Activated T-cell treated with anti-CD3 and anti-CD28 coated beads, Interleukin-2, amount 50 U/mL, for 4 hours (primary cell): Measurements from ENCODE around the gene FHOD3. TPM values are rescaled to one million over a fixed set of nuclear protein-coding genes. Genes with fewer than 3 reads are reported as not detected.

ENCODE experiments used
- ATAC-seq, 2 donors: fragments of 200-7000 bp; cut with Tn5 transposase; one replicate each; pipeline ENCODE4 v1.10.0; 2021
- DNase-seq: peaks from one replicate; pipeline ENCODE4 v3.0.0-alpha.2; 2020
- H3K27me3 Mint-ChIP-seq: one replicate; pipeline ENCODE4 v1.8.0; 2021; ENCODE audit warnings: low read depth, mixed read lengths
- H3K36me3 Mint-ChIP-seq: one replicate; pipeline ENCODE4 v1.8.0; 2022; ENCODE audit warnings: mixed read lengths; ENCODE audit not compliant: insufficient read depth
- H3K4me1 Mint-ChIP-seq: one replicate; pipeline ENCODE4 v1.8.0; 2021; ENCODE audit warnings: low read depth, mixed read lengths
- H3K4me3 Mint-ChIP-seq: one replicate; pipeline ENCODE4 v1.8.0; 2021; ENCODE audit warnings: mild to moderate bottlenecking, moderate library complexity, mixed read lengths
- H3K9me3 Mint-ChIP-seq: one replicate; pipeline ENCODE4 v1.8.0; 2021; ENCODE audit warnings: mixed read lengths
- total RNA-seq, 3 donors: library from RNA; stranded (reverse); gene quantifications; one replicate each; pipeline ENCODE4 v1.2.1, GENCODE V29; 2021

The FHOD3 gene
- total RNA-seq, 3 donors from 2014 or later = 0.13 TPM; not detected in 2

DNA sequence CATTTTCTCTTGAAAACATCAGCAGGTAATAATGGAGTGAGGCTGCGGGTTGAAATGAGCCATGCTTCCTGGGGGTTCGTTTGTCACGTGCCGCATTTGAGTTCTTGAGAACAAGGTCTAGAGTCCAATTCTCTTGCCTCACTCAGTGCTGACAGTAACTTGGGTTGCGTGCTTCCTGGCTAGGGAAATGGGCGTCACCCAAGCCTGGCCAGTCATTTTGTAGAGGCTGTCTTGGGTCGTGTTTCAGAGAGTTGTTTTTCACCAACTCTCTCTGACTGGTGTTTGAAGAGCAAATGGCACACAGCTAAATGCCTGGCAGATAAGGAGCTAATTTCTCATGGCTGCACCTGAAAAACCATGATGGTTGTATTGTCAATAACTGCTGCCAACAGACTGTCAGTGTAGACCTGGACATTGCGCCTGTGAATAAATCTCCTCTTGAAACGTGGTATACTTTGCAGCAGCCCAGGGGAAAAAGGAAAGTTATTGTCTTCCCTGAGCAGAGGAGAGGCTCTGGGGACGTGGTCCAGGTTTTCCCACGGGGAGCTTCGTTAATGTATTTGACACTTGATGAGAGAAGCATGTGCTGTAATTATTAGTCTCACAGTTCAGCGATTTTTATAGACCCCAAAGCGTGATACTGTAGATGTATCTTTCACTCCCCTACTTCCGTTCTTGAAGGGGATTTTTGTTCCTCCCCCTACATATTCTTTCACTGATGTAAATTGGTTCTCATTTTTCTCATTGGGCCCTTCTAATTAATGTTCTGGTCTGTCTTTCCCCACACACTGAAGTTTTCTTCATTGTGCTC, 196.0 kb downstream of the FHOD3 start:
- ATAC-seq (no peak), DNase-seq (no peak)
- Mint-ChIP-seq H3K27me3 (no peaks in the 10 kb centered on the region), H3K36me3 (no peaks in the 10 kb centered on the region), H3K4me1 (no peaks in the 10 kb centered on the region), H3K9me3 (no peaks in the 10 kb centered on the region), H3K4me3 (no peak overlapping the region)

DNA sequence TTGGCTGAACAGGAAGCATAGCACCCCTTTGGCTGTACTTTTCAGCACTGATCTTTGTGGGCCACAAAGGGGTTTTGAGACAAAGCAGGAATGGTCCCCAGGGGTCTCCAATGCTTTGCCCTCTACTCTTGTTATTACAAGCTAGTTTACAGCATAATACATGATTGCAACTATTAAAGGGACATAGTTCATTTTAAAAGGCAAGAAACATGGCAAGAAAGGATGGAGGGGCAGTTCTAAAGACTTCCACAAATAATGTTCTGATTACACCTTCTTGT, 196.6 kb downstream of the FHOD3 start:
- no peaks in the 10 kb centered on the region for H3K9me3 Mint-ChIP-seq
- no peaks in the 10 kb centered on the region for H3K4me1 Mint-ChIP-seq
- H3K27me3 Mint-ChIP-seq = no peaks in the 10 kb centered on the region
- H3K4me3 Mint-ChIP-seq = no peak overlapping the region
- ATAC-seq (no peak), DNase-seq (no peak)
- no peaks in the 10 kb centered on the region for H3K36me3 Mint-ChIP-seq

DNA sequence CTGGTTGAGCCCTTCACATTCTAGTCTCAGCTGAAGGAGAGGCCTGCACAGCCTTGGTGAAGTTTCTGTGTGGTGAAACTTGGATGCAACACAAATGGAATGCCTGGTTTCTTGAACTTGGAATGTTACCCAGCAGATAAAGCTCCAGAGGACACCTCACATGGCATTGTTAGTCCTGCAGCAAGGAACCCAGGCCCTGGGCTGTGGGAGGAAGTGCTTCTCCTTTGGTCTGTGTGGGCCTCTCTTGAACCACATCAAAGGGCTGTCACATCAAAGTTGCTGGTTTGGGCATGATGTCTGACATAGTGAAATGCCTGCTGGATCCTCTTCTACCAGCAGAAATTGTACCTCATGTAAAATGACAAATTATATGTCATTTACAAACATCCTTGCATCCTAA, 198.5 kb downstream of the FHOD3 start:
- no peaks in the 10 kb centered on the region for H3K36me3 Mint-ChIP-seq
- H3K4me1 Mint-ChIP-seq = no peaks in the 10 kb centered on the region
- DNase-seq (no peak), ATAC-seq (no peak)
- H3K4me3 Mint-ChIP-seq = no peak overlapping the region
- H3K27me3 Mint-ChIP-seq = no peaks in the 10 kb centered on the region
- no peaks in the 10 kb centered on the region for H3K9me3 Mint-ChIP-seq

DNA sequence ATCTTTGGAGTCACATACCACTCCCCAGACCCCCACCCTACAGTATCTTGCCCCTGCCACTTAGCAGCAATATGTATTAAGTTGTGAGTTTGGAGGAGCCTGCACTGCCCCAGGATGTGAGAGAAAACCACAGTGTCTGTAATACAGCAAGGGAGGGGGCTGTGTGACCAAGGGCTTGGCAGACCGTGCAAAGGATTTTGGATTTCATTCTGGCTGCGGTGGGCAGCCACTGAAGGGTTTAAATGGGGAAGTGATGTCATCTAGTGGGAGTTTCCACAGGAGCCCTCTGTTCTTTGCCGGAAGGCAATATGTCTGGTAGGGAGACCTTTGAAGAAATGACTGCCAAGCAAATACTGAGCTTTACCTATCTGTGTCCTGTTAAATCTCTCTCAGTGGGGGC, 202.4 kb downstream of the FHOD3 start:
- Mint-ChIP-seq H3K4me3 (no peak overlapping the region), H3K36me3 (no peaks in the 10 kb centered on the region), H3K27me3 (peaks cover 4% of the 10 kb centered on the region), H3K9me3 (no peaks in the 10 kb centered on the region), H3K4me1 (no peaks in the 10 kb centered on the region)
- ATAC-seq (no peak), DNase-seq (no peak)

DNA sequence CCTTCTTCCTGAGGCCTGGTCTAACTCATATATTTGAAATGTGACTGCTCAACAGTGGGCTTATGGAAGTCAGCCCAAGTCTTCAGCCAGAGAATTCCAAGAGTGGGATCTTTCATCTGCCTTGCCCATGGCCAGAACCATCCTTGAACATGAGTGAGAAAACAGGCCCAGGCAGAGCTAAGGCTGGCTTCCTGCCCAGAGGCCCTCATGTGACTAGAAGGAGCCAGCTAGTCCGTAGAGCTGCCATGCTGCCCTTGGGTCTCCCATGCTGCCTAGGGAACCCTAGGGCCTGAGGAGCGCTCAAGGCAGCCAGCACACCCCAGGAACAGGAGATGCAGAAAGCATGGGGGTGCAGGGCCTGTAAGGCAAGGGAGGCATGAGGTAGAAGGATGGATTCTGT, 203.6 kb downstream of the FHOD3 start:
- ATAC-seq (peak in 1 of 2 donors; percentile 27), DNase-seq (no peak)
- H3K27me3 Mint-ChIP-seq = peaks cover 5% of the 10 kb centered on the region
- H3K9me3 Mint-ChIP-seq = no peaks in the 10 kb centered on the region
- no peak overlapping the region for H3K4me3 Mint-ChIP-seq
- H3K4me1 Mint-ChIP-seq = no peaks in the 10 kb centered on the region
- H3K36me3 Mint-ChIP-seq = no peaks in the 10 kb centered on the region

DNA sequence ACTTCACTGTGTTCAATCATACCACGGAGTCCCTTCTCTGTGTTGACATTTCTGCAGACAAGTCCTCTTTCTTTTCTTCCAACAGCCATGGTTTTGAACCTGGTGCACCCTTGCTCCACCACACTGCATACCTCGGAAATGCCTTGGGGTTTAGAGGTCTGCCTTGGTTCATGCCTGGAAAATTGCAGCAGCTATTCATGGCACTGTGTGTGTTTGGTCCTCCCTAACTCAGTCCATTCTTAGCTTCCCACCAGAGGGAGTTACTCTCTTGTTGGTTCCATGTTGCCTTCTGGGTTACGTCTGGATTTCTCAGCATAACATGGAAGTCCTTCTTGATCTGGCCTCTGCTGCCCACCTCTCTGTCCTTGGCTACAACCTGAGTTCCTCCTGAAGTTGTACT, 206.0 kb downstream of the FHOD3 start:
- peaks cover 5% of the 10 kb centered on the region for H3K27me3 Mint-ChIP-seq
- H3K4me3 Mint-ChIP-seq = no peak overlapping the region
- DNase-seq = no peak
- H3K36me3 Mint-ChIP-seq = no peaks in the 10 kb centered on the region
- H3K4me1 Mint-ChIP-seq = no peaks in the 10 kb centered on the region
- no peaks in the 10 kb centered on the region for H3K9me3 Mint-ChIP-seq
- ATAC-seq = no peak

DNA sequence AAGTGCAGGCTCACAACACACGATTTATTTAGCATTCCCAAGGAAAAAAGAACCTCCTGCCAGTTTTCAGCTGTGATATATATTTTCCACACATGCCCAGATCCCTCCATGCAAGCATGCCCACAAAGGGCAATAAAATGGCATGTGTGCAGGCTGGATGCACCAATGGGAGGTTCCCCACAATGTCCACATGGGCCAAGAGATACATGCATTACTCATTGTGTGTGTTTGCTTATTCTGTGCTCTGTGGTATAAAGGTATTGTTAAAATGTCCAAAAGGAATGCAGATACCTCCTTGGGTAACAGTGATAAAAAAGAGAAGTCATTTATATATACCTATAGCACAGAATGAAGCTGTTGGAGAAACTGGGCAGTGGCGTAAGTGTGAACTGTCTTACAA, 207.4 kb downstream of the FHOD3 start:
- Mint-ChIP-seq H3K36me3 (no peaks in the 10 kb centered on the region), H3K27me3 (peaks cover 9% of the 10 kb centered on the region), H3K9me3 (no peaks in the 10 kb centered on the region), H3K4me1 (no peaks in the 10 kb centered on the region), H3K4me3 (no peak overlapping the region)
- ATAC-seq = no peak
- no peak for DNase-seq

DNA sequence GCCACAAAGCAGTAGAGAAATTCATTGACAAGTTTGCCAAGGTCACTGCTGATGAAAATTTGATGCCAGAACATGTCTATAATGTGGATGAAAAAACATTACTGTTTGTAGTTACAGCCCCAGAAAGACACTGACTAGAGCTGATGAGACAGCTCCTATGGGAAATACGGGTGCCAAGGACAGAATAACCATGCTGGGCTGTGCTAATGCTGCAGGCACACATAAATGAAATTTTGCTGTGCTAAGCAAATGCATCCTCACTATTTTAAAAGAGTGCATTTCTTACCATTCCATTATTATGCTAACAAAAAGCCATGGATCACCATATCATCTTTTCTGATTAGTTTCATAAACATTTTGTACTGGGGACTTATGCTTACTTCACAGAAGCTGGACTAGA, 208.2 kb downstream of the FHOD3 start:
- no peaks in the 10 kb centered on the region for H3K4me1 Mint-ChIP-seq
- no peak overlapping the region for H3K4me3 Mint-ChIP-seq
- ATAC-seq (no peak), DNase-seq (no peak)
- H3K9me3 Mint-ChIP-seq = no peaks in the 10 kb centered on the region
- H3K27me3 Mint-ChIP-seq = peaks cover 9% of the 10 kb centered on the region
- H3K36me3 Mint-ChIP-seq = no peaks in the 10 kb centered on the region

DNA sequence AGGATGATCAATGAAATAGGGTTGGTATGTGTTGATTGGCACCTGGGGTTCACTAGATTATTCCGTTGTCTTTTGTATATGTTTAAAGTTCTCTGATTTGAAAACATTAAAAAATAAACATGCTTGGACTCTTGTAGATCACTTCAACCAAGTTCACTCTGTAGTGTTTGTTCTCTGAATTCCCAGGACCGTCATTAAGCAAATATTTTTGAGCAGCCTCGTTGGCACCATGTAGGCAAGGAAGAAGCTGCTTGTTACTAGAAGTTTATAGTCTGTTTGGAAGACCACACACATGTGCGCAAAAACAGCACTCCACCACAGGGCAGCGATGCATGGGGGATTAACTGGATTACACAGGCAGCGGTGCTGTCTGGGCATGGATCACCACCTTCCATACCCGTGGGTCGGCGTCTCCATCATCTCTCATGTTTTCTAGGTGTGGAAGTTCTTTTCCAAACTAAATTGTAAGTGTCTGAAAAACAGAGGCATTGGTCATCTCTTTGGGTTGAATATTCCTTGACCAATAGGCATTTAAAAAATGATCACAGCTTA, 212.2 kb downstream of the FHOD3 start:
- H3K36me3 Mint-ChIP-seq = no peaks in the 10 kb centered on the region
- ATAC-seq (no peak), DNase-seq (no peak)
- H3K4me1 Mint-ChIP-seq = no peaks in the 10 kb centered on the region
- no peaks in the 10 kb centered on the region for H3K9me3 Mint-ChIP-seq
- no peak overlapping the region for H3K4me3 Mint-ChIP-seq
- peaks cover 6% of the 10 kb centered on the region for H3K27me3 Mint-ChIP-seq

DNA sequence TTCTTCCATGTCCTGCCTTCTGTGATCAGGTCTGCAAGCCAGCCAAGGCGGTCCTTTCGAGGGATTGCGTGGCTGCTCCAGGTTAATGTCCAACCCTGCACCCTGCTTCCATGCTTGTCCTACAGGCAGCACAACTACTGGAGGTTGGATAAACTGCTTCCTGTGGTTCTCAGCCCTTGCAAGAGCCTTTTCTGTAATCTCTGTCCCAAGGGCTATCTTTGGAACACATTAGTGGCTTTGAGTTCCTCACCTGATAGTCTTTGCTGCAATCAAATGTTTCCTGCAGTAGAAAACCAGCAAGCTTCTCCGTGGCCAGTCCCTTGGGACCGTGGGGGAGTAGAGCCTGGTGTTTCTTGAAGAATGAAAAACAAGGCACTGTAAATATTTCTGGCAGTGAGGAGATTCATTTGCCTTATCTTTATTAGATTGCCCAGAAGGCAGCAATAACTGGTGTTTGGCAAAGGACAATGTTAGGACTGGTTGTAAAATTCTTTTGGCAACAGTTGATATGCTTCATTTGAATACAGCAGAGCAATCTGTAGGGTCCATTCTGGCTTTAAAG, 214.4 kb downstream of the FHOD3 start:
- no peak overlapping the region for H3K4me3 Mint-ChIP-seq
- peaks cover 4% of the 10 kb centered on the region for H3K27me3 Mint-ChIP-seq
- no peaks in the 10 kb centered on the region for H3K36me3 Mint-ChIP-seq
- no peak for DNase-seq
- ATAC-seq = no peak
- no peaks in the 10 kb centered on the region for H3K9me3 Mint-ChIP-seq
- no peaks in the 10 kb centered on the region for H3K4me1 Mint-ChIP-seq

DNA sequence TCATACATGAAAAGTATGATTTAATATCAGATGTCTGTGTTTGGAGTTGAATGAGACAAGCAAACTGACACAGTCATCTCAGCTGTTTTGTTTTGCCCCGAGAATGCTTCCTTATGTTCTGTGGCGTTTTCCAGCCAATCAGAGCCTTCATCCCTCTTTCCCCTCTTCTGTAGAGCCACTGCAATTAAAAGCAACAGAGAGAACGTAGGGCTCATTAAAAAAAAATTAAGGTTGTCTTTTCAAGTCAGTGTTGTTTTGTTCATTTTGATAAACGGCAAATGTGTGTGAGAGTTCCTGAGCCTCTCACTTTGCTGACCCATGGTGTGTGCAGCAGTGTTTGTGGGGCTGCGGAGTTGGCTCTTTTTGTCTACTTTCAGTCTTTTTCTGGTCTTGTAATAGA, 216.0 kb downstream of the FHOD3 start:
- no peaks in the 10 kb centered on the region for H3K4me1 Mint-ChIP-seq
- no peak for DNase-seq
- no peak for ATAC-seq
- H3K36me3 Mint-ChIP-seq = no peaks in the 10 kb centered on the region
- no peak overlapping the region for H3K4me3 Mint-ChIP-seq
- peaks cover 4% of the 10 kb centered on the region for H3K27me3 Mint-ChIP-seq
- no peaks in the 10 kb centered on the region for H3K9me3 Mint-ChIP-seq

DNA sequence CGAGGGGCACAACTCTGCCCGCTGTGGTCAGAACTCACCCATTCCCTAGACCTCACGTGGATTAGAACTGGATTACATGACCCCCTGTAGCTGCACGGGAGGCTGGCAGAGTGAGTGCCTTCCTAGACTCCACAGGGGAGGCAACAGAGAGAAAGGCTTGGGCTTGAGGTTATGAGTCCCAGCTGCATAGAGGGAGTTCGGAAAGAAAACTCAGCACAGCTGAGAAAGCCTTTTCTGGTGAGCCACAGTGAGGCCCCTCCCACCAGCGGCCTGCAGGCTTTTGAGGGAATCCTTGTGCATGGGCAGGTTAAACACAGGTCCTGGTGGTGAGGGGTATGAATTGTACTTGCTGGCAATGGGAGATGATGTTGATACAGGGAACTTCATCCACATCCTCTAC, 217.3 kb downstream of the FHOD3 start:
- DNase-seq (no peak), ATAC-seq (no peak)
- H3K4me3 Mint-ChIP-seq = no peak overlapping the region
- H3K4me1 Mint-ChIP-seq = no peaks in the 10 kb centered on the region
- H3K9me3 Mint-ChIP-seq = no peaks in the 10 kb centered on the region
- no peaks in the 10 kb centered on the region for H3K36me3 Mint-ChIP-seq
- H3K27me3 Mint-ChIP-seq = peaks cover 3% of the 10 kb centered on the region

DNA sequence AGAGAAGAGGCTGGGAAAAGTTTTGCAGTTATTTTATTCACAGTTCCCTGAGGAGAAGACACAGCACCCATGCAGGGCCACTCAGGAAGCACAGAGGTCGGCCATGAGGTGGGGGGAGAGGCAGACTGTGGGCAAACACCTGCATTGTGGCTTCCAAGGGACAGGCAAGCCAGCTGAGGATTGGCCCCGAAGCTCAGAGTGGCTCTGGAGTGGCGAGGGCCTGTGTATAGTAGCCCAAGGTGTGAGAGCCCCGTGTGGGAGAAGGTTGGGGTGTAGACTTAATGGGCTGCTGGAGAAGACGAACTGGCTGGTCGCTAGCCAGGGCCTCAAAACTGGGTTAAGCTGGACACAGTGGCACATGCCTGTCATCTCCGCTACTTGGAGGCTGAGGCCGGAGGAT, 218.7 kb downstream of the FHOD3 start:
- H3K4me3 Mint-ChIP-seq = no peak overlapping the region
- H3K4me1 Mint-ChIP-seq = no peaks in the 10 kb centered on the region
- H3K36me3 Mint-ChIP-seq = no peaks in the 10 kb centered on the region
- peaks cover 3% of the 10 kb centered on the region for H3K27me3 Mint-ChIP-seq
- ATAC-seq (no peak), DNase-seq (no peak)
- H3K9me3 Mint-ChIP-seq = no peaks in the 10 kb centered on the region

DNA sequence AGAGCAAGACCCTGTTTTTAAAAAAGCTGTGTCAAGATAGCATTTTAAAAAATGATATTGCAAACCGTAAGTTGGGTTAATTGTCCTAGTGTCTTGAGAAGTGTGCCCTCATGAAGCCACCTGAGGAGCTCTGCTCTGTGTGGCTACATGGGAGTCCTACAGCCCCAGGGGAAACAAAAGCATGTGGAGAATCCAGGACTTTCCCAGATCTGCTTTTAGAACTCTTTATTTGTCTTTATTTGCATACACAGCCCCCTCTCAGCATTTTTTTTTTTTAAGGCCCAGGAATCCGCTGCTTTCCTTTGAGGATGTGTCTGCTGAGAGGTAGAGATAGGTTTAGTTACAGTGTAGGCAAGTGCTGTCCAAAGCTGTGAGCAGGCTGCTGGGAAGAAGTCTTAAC, 219.2 kb downstream of the FHOD3 start:
- H3K4me3 Mint-ChIP-seq = no peak overlapping the region
- DNase-seq = no peak
- no peak for ATAC-seq
- H3K9me3 Mint-ChIP-seq = no peaks in the 10 kb centered on the region
- H3K27me3 Mint-ChIP-seq = peaks cover 3% of the 10 kb centered on the region
- no peaks in the 10 kb centered on the region for H3K4me1 Mint-ChIP-seq
- H3K36me3 Mint-ChIP-seq = no peaks in the 10 kb centered on the region

DNA sequence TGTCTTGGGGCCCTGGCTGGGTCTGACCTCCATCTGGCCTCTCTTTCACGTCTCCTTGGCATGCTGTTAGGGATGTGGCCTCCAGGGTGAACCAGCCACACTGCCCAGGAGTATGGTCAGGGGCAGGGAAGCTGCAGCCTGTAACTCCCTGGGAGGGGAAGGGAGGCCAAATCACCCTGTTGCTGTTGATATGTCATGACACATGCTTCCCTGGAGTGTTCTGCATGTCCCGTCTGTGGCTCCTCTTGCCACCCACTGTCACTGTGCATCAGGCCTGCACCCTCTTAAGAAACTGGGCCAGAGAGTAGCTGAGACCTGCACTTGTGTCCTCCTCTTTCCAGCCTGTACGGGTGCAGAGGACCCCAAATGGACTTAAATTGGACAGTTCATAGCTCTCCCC, 221.3 kb downstream of the FHOD3 start:
- Mint-ChIP-seq H3K4me3 (no peak overlapping the region), H3K4me1 (no peaks in the 10 kb centered on the region), H3K9me3 (no peaks in the 10 kb centered on the region), H3K27me3 (peaks cover 9% of the 10 kb centered on the region), H3K36me3 (no peaks in the 10 kb centered on the region)
- no peak for DNase-seq
- no peak for ATAC-seq
